IMR-90 (cell line): ENCODE results near the gene DIP2C. TPM values are rescaled to one million over a fixed set of nuclear protein-coding genes. Genes with fewer than 3 reads are reported as not detected.

Source experiments
- ATAC-seq: fragments of 200-7000 bp; cut with Tn5 transposase; 2 replicates; pipeline ENCODE4 v1.9.1; 2020; ENCODE audit warnings: low read depth, mild to moderate bottlenecking, moderate library complexity
- BruUV-seq: library from RNA; stranded (reverse); fragments of 400-500 nt; replicated peaks from 2 replicates; lab custom pipeline; 2021; lab: Mats Ljungman, UMichigan
- CTCF ChIA-PET: fragments of 300-600 bp; formaldehyde crosslinking; extraction: SDS; loops from one replicate; lab custom pipeline; 2021; ENCODE audit warnings: antibody characterized with exemption; lab: Yijun Ruan, JAX
- POLR2A ChIA-PET: fragments of 300-600 bp; sonication (Branson Sonifier 250); formaldehyde crosslinking; loops from one replicate; lab custom pipeline; 2022; ENCODE audit warnings: antibody characterized with exemption; ENCODE audit not compliant: unreplicated experiment; lab: Charles Lee
- DNase-seq: peaks from one replicate; pipeline ENCODE4 v3.0.0; 2013
- H2AFZ ChIP-seq: replicated peaks from 2 replicates; pipeline ENCODE3; 2013; ENCODE audit warnings: low read length, mild to moderate bottlenecking; ENCODE audit not compliant: poor library complexity
- H2AK5ac ChIP-seq: 2 replicates; pipeline ENCODE4 v1.6.1; 2013; ENCODE audit warnings: low read depth, low read length, inconsistent platforms
- H2AK9ac ChIP-seq: replicated peaks from 2 replicates; pipeline ENCODE3; 2013; ENCODE audit warnings: mild to moderate bottlenecking, low read depth, low read length, moderate library complexity; ENCODE audit not compliant: poor library complexity
- H2BK120ac ChIP-seq: 2 replicates; pipeline ENCODE4 v1.6.1; 2013; ENCODE audit warnings: low read depth, low read length, inconsistent platforms
- H2BK15ac ChIP-seq: 3 replicates; pipeline ENCODE4 v1.6.1; 2013; ENCODE audit warnings: low read depth, low read length, inconsistent platforms
- H2BK20ac ChIP-seq: 2 replicates; pipeline ENCODE4 v1.6.1; 2013; ENCODE audit warnings: low read depth, mild to moderate bottlenecking, inconsistent platforms, low read length, moderate library complexity
- H2BK5ac ChIP-seq: 2 replicates; pipeline ENCODE4 v1.6.1; 2013; ENCODE audit warnings: mild to moderate bottlenecking, low read depth, low read length, inconsistent platforms; ENCODE audit not compliant: poor library complexity, severe bottlenecking
- H3K14ac ChIP-seq: replicated peaks from 2 replicates; pipeline ENCODE4 v1.6.1; 2013; ENCODE audit warnings: low read depth, low read length, inconsistent platforms
- H3K18ac ChIP-seq: 2 replicates; pipeline ENCODE4 v1.6.1; 2013; ENCODE audit warnings: low read depth, low read length, control low read depth
- H3K23ac ChIP-seq: 2 replicates; pipeline ENCODE4 v1.6.1; 2013; ENCODE audit warnings: low read depth, low read length, inconsistent platforms
- H3K27ac ChIP-seq: 2 replicates; pipeline ENCODE4 v1.5.1; 2013; ENCODE audit warnings: mild to moderate bottlenecking, control low read depth, low read length; ENCODE audit not compliant: insufficient read depth
- H3K27me3 ChIP-seq: 2 replicates; pipeline ENCODE4 v1.6.1; 2013; ENCODE audit warnings: low read length; ENCODE audit not compliant: control insufficient read depth, insufficient read depth
- H3K36me3 ChIP-seq: 2 replicates; pipeline ENCODE4 v1.6.1; 2013; ENCODE audit warnings: low read length, mixed read lengths; ENCODE audit not compliant: control insufficient read depth, insufficient read depth
- H3K4ac ChIP-seq: 2 replicates; pipeline ENCODE4 v1.6.1; 2013; ENCODE audit warnings: low read depth, low read length, inconsistent platforms
- H3K4me1 ChIP-seq: 2 replicates; pipeline ENCODE4 v1.6.1; 2013; ENCODE audit warnings: low read length, mixed read lengths; ENCODE audit not compliant: control insufficient read depth, insufficient read depth
- H3K4me2 ChIP-seq: 2 replicates; pipeline ENCODE4 v1.6.1; 2013; ENCODE audit warnings: low read depth, mild to moderate bottlenecking, control low read depth, low read length, moderate library complexity
- H3K4me3 ChIP-seq: 2 replicates; pipeline ENCODE4 v1.5.1; 2013; ENCODE audit warnings: low read depth, mild to moderate bottlenecking, control low read depth, low read length, moderate library complexity; ENCODE audit not compliant: insufficient read depth
- H3K56ac ChIP-seq: 2 replicates; pipeline ENCODE4 v1.6.1; 2013; ENCODE audit warnings: low read length, inconsistent platforms; ENCODE audit not compliant: insufficient read depth; ENCODE audit errors: extremely low read depth
- H3K79me1 ChIP-seq, 2 experiments: 2 replicates each; pipeline ENCODE4 v1.6.1; 2013; ENCODE audit warnings: low read length in 2 of 2, inconsistent platforms in 1 of 2, low read depth in 1 of 2
- H3K9ac ChIP-seq: 2 replicates; pipeline ENCODE4 v1.6.1; 2013; ENCODE audit warnings: low read depth, low read length, control low read depth
- H3K9me1 ChIP-seq: 2 replicates; pipeline ENCODE4 v1.6.1; 2013; ENCODE audit warnings: low read length, inconsistent platforms; ENCODE audit not compliant: insufficient read depth
- H3K9me3 ChIP-seq: 2 replicates; pipeline ENCODE4 v1.6.1; 2013; ENCODE audit warnings: low read length; ENCODE audit not compliant: control insufficient read depth, insufficient read depth
- H4K20me1 ChIP-seq: 2 replicates; pipeline ENCODE4 v1.6.1; 2013; ENCODE audit warnings: low read length, inconsistent platforms; ENCODE audit not compliant: insufficient read depth
- H4K5ac ChIP-seq: 2 replicates; pipeline ENCODE4 v1.6.1; 2013; ENCODE audit warnings: mild to moderate bottlenecking, low read depth, low read length, control low read depth
- H4K8ac ChIP-seq, 2 experiments: 2 replicates each; pipeline ENCODE4 v1.6.1; 2013; ENCODE audit warnings: low read depth in 2 of 2, low read length in 2 of 2, control low read depth in 1 of 2, inconsistent platforms in 1 of 2
- H4K91ac ChIP-seq: 2 replicates; pipeline ENCODE4 v1.6.1; 2013; ENCODE audit warnings: low read depth, low read length, inconsistent platforms; ENCODE audit not compliant: insufficient read depth
- BHLHE40 ChIP-seq: fragments of 150-350 bp; IDR thresholded peaks from 2 replicates; pipeline ENCODE4 v1.6.1; 2016; ENCODE audit warnings: mild to moderate bottlenecking, low read depth, low read length
- CEBPB ChIP-seq: IDR thresholded peaks from 2 replicates; pipeline ENCODE4 v1.6.1; 2012; ENCODE audit warnings: low read depth, low read length, improper control_type of control experiment
- CHD1 ChIP-seq: IDR thresholded peaks from 2 replicates; pipeline ENCODE4 v1.6.1; 2012; ENCODE audit warnings: low read depth, low read length, improper control_type of control experiment
- FOS ChIP-seq: fragments of 150-350 bp; IDR thresholded peaks from 2 replicates; pipeline ENCODE4 v1.6.1; 2016; ENCODE audit warnings: low read depth, low read length
- MAFK ChIP-seq: IDR thresholded peaks from 2 replicates; pipeline ENCODE4 v1.6.1; 2012; ENCODE audit warnings: low read depth, low read length, improper control_type of control experiment
- MXI1 ChIP-seq: IDR thresholded peaks from 2 replicates; pipeline ENCODE4 v1.6.1; 2012; ENCODE audit warnings: low read depth, mild to moderate bottlenecking, low read length, moderate library complexity, borderline replicate concordance
- POLR2A ChIP-seq: IDR thresholded peaks from 2 replicates; pipeline ENCODE4 v1.6.1; 2012; ENCODE audit warnings: mild to moderate bottlenecking, low read depth, low read length
- RAD21 ChIP-seq: IDR thresholded peaks from 2 replicates; pipeline ENCODE4 v1.6.1; 2012; ENCODE audit warnings: low read length, improper control_type of control experiment
- RCOR1 ChIP-seq: IDR thresholded peaks from 2 replicates; pipeline ENCODE4 v1.6.1; 2012; ENCODE audit warnings: mild to moderate bottlenecking, low read length, improper control_type of control experiment; ENCODE audit not compliant: insufficient replicate concordance
- RFX5 ChIP-seq: IDR thresholded peaks from 2 replicates; pipeline ENCODE4 v1.8.0; 2012; ENCODE audit warnings: low read depth, mild to moderate bottlenecking, low read length, moderate library complexity
- SMC3 ChIP-seq: fragments of 150-350 bp; IDR thresholded peaks from 2 replicates; pipeline ENCODE4 v1.6.1; 2016; ENCODE audit warnings: low read depth, mild to moderate bottlenecking, antibody characterized with exemption, low read length, moderate library complexity
- WGBS, 2 experiments: methylation state at CpG; one replicate each; pipeline versions ENCODE4 v1.1.5 to v1.1.7; 2013; ENCODE audit warnings: missing lambda C conversion rate in 2 of 2; ENCODE audit not compliant: insufficient read length in 1 of 2; ENCODE audit errors: extremely low coverage in 2 of 2; 5-methylcytosine and 5-hydroxymethylcytosine counted together
- dilution Hi-C: fragments of 300-500 bp; cut with HindIII; formaldehyde crosslinking; loops from one replicate; pipeline ENCODE4 v1.14.3; 2018; ENCODE audit warnings: low sequenced_read_pairs; ENCODE audit not compliant: unreplicated experiment
- in situ Hi-C: fragments of 300-500 bp; cut with MboI; formaldehyde crosslinking; loops from 3 replicates; pipeline ENCODE4 v1.14.3; 2019; ENCODE audit warnings: low sequenced_read_pairs, inconsistent platforms, mixed read lengths
- intact Hi-C: fragments of 100-400 bp; cut with micrococcal nuclease; formaldehyde crosslinking; loops from 2 replicates; pipeline ENCODE4 v1.10.0; 2022
- polyA plus RNA-seq, 3 experiments: library from polyadenylated mRNA; depleted of rRNA; stranded (reverse); fragments of >200 nt; gene quantifications; 2 replicates each; pipeline ENCODE4 v1.2.3, GENCODE V29; 2012; ENCODE audit warnings: low replicate concordance in 1 of 3
- total RNA-seq: library from RNA; depleted of rRNA; stranded (reverse); fragments of >200 nt; gene quantifications from 2 replicates; pipeline ENCODE4 v1.2.3, GENCODE V29; 2012
- TF ChIP-seq, protein P1 (sequence below): fragments of 150-350 bp; IDR thresholded peaks from 2 replicates; pipeline ENCODE4 v1.6.1; 2017; ENCODE audit warnings: mild to moderate bottlenecking, antibody characterized with exemption, low read length, low read depth
- TF ChIP-seq, protein P2 (sequence below): fragments of 150-350 bp; IDR thresholded peaks from 2 replicates; pipeline ENCODE4 v1.6.1; 2016; ENCODE audit warnings: low read depth, mild to moderate bottlenecking, low read length, moderate library complexity, borderline replicate concordance

Gene DIP2C
- total and polyA plus RNA-seq, 2 of the 4 experiments (the other 2 are of a cell fraction) = 8.6 to 17.3 TPM

GRCh38 chr10:244227-244626 lies 445.2 kb downstream of the DIP2C start:
- no peak overlapping the region for H2AK9ac ChIP-seq
- dilution Hi-C loops = no loop called here
- peaks cover 30% of the 10 kb centered on the region for H3K36me3 ChIP-seq

More at GRCh38 chr10:244227-244626, 445.2 kb downstream of the DIP2C start:
- no peak overlapping the region for H3K23ac ChIP-seq
- H3K4ac ChIP-seq = no peak overlapping the region
- no peaks in the 10 kb centered on the region for H3K9me3 ChIP-seq
- H4K91ac ChIP-seq = no peak overlapping the region
- H3K9ac ChIP-seq = no peak overlapping the region
- no peak overlapping the region for H2BK5ac ChIP-seq
- H3K14ac ChIP-seq = no peak overlapping the region
- H3K18ac ChIP-seq = no peak overlapping the region
- no peaks in the 10 kb centered on the region for H4K20me1 ChIP-seq
- ChIA-PET CTCF (no interaction called here), POLR2A (no interaction called here)
- no peak overlapping the region for H4K5ac ChIP-seq
- no peak overlapping the region for H3K27ac ChIP-seq
- H4K8ac ChIP-seq = no peak overlapping the region
- no peak overlapping the region for H2BK15ac ChIP-seq
- in situ Hi-C loops (no loop called here), intact Hi-C loops (no loop called here)
- no peak for DNase-seq
- no peaks in the 10 kb centered on the region for H3K9me1 ChIP-seq
- no peak for ATAC-seq
- TF ChIP-seq SMC3 (no peak), CHD1 (no peak), BHLHE40 (no peak), FOS (no peak), POLR2A (no peak), MXI1 (no peak), RCOR1 (no peak), RAD21 (no peak), MAFK (no peak), RFX5 (no peak), CEBPB (no peak)
- TF ChIP-seq, protein P1, sequence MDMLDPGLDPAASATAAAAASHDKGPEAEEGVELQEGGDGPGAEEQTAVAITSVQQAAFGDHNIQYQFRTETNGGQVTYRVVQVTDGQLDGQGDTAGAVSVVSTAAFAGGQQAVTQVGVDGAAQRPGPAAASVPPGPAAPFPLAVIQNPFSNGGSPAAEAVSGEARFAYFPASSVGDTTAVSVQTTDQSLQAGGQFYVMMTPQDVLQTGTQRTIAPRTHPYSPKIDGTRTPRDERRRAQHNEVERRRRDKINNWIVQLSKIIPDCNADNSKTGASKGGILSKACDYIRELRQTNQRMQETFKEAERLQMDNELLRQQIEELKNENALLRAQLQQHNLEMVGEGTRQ = no peak
- TF ChIP-seq, protein P2, sequence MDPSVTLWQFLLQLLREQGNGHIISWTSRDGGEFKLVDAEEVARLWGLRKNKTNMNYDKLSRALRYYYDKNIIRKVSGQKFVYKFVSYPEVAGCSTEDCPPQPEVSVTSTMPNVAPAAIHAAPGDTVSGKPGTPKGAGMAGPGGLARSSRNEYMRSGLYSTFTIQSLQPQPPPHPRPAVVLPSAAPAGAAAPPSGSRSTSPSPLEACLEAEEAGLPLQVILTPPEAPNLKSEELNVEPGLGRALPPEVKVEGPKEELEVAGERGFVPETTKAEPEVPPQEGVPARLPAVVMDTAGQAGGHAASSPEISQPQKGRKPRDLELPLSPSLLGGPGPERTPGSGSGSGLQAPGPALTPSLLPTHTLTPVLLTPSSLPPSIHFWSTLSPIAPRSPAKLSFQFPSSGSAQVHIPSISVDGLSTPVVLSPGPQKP = no peak
- no peak overlapping the region for H2BK120ac ChIP-seq
- no TSS peak for BruUV-seq
- H3K4me1 ChIP-seq = no peaks in the 10 kb centered on the region
- H3K4me3 ChIP-seq = no peak overlapping the region
- no peak overlapping the region for H2AK5ac ChIP-seq
- peaks cover 0 to 4% of the 10 kb centered on the region in 2 experiments; a peak in 1 of 4 replicates for H3K79me1 ChIP-seq
- no peaks in the 10 kb centered on the region for H3K27me3 ChIP-seq
- H2BK20ac ChIP-seq = no peak overlapping the region
- H3K56ac ChIP-seq = no peak overlapping the region
- H2AFZ ChIP-seq = no peak overlapping the region
- no CpG with 5 or more reads among the region's 7 CpGs for WGBS, 2 experiments
- H3K4me2 ChIP-seq = no peak overlapping the region
